NCI-H128 (cell line): Measurements from ENCODE around the gene DYSF.

Experiments
- DNase-seq: peaks from one replicate; lab custom pipeline; 2025; ENCODE audit not compliant: unreplicated experiment; lab: John Stamatoyannopoulos, UW

Gene DYSF

GRCh38 chr2:71702071-71702970, 249.0 kb downstream of the DYSF start:
- DNase-seq = no peak

DNA sequence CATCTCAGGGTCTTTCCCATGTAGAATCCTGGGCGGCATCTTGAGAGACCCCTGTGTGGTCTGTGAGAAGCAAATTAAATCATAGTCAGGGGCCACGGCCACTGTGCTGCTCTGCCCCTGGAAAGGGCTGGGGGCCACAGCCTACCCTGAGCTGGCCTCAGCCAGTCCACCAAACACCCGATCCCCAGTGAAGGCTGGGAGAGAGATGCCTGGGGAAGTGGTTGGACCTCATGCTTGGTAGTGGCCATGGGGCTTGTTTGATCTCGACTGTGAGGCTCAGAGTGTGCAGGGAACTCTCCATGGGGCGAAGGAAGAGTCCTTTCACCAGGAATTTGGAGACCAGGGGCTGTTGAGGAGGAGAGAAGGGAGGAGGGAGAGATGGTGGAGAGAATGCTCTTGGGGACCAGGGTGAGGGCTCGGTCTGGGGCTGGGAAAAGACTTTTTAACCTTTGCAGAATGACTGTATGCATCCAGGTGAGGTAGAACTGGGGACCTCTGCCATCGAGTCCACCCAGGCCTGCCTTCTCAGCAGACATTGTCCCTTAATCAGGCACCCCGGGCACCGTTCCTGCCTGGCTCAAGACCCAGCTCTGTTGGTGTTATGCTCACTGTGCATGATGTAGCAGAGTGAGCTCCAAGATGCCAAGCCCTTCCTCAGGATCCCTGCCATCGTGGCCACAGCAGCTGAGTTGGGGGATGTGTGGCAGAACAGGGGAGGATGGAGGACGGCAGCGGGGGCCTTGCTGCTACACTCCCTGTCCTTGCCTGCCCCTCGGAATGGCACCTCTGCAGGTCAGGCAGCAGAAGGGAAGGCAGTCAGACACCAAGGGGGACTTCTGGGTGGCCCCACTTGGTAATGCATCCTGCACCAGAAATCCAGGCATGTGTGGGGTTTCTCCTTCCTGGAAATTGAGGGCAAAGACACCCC, 249.9 kb downstream of the DYSF start:
- no peak for DNase-seq

DNA sequence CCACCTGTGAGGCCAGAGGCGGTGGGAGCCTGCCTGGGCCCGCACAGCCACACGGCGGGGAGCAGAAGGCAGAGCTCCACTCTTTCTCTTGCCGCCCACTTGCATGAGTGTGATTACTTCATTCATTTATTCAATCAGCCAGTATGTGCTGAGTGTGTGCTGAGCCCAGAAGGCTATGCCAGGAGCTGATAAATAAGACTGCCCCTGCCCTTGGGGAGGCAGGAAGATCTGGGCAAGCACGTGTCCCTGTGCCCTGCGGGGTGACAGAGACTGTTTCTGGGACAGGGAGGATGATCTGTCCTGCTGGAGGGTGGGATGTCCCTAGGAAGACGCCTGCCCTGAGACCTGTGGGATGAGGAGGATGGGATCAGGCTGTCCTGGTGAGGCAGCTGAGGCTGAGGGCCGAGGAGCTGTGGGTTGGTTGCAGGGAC, 250.8 kb downstream of the DYSF start:
- DNase-seq = no peak

- no peak for DNase-seq
Measured at GRCh38 chr2:71704688-71705087, 251.3 kb downstream of the DYSF start.

- no peak for DNase-seq
Measured at GRCh38 chr2:71705171-71705960, 252.0 kb downstream of the DYSF start.

DNA sequence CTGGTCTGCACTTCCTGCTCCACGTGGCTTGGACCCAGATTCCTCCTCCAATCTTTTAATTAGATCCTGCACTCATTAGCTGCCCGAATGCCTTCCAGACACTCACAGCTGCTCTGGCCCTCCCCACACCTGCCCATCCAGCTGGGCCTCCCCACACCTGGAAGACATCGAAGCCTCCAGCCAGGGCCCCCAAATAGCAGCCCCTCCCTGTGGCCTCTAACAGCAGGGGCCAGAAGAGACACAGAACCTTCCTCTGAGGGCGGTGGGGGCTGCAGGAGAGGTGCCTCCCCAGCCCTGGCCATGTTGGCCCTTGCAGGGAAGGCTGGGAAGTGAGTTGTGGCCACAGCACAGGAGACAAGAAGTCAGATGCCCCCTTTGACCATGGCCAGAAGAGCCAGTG, 252.8 kb downstream of the DYSF start:
- DNase-seq = no peak

GRCh38 chr2:71706836-71707235, 253.5 kb downstream of the DYSF start:
- DNase-seq = no peak

GRCh38 chr2:71710367-71711132, 257.2 kb downstream of the DYSF start:
- DNase-seq = no peak

DNA sequence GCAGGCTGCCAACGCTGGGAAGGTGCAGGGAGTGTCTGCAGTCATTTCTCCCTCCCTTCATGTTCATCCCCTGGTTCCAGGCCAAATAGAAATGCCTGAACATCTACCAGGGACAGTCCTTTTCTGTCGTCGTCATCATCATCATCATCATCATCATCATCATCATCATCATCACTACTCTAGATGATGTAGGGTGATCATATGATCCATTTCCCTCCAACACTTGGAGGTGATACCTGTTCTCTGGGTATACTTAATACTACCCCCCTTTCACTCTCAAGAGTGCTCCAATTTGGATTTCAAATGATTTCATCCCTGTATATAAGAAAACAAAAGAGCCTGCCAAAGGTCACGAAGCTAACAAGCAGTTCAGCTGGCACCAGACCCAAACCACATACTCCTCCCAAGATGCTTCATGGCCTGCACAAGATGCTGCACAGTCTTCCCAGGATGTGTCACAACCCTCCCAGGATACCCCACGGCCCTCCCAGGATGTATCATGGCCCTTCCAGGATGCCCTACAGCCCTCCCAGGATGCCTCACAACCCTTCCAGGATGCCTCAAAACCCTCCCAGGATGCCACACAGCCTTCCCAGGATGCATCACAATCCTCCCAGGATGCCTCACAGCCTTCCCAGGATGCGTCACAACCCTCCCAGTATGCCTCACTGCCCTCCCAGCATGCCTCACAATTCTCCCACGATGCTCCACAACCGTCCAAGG, 257.9 kb downstream of the DYSF start:
- DNase-seq = no peak

DNA sequence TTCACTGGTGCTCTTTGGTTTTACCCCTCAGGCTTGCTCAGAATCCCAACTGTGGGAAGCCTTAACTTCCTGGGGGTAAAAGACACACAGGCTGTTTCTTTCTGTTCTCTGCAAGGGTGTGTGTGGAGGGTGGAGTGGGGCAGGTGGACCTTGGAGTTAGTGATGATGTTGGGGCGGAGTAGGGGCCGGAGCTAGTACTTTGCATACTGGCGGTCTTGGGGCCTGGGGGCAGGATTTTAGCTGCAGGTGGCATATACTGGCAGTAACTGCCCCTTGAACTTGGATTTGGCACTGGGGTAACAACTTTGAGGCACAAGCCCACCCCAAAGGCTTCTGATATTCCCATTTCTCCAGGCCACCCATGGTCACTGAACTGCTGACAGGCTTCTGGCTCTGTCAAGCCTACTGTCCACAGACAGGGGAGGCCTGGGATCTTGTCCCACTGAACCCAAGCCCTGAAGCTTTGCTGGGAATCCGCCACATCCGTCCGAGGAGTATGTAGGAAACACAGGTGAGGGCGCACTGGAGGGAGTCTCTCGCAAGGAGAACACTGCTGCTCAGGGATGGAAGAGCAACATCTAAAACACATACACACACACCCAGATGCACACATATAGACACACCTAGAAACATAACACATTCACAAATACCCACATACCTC, 258.9 kb downstream of the DYSF start:
- no peak for DNase-seq

DNA sequence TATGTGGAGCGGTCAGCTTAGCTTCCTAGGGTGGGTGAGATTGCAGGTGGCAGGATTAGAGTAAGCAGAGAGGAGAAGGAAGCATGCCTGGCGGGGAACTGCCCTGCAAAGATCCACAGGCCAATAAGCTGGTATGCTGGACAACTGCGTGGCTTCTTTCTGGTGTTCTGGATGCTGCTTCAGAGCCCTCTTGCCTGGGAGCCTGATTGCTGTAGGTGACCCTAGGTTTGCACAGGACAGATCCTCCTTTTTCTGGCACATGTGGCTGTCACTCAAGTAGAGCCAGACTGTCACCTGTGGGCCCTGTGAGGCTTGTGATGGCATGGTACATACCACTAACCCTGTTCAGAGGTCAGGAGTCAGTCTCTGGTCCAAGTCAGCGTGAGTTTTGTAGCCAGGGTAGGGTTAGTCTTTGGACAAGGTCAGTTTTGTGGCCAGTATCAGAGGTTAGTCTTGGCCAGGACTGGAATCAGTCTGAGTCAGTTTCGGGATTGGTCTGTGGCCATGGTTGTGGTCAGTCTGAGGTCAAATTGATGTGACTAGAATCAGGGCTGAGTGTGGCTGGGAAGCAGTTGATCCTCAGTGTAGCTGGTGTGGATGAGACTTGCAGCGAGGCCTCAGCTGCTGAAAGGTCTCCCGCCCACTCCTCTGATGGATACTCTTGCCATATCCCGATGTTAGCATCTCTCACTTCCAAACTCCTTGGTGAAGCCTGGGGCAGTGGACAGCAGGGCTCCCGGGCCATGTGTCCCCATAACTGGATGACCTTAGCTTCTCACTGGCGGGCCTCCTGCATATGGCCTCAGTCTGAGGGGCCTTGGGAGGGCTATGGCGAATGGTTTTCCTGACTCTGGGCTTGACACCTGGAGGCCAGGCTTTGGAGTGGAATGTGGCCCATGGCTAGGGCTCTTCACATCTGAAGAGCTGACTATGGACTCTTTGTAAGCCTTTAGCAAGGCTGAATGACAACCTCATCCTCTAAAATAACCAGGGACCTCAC, 260.5 kb downstream of the DYSF start:
- no peak for DNase-seq

- no peak for DNase-seq
Measured at GRCh38 chr2:71714601-71715240, 261.4 kb downstream of the DYSF start.

GRCh38 chr2:71715241-71715750, 261.9 kb downstream of the DYSF start:
- no peak for DNase-seq

- no peak for DNase-seq
Measured at GRCh38 chr2:71715951-71716696, 262.8 kb downstream of the DYSF start.

GRCh38 chr2:71716697-71717624, 263.6 kb downstream of the DYSF start:
- DNase-seq = no peak
